ENCODE data around the gene TMEM134. TPM values are rescaled to one million over a fixed set of nuclear protein-coding genes. Genes with fewer than 3 reads are reported as not detected.

TMEM134 gene, protein sequence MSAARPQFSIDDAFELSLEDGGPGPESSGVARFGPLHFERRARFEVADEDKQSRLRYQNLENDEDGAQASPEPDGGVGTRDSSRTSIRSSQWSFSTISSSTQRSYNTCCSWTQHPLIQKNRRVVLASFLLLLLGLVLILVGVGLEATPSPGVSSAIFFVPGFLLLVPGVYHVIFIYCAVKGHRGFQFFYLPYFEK
- 58.2 and 61.9 TPM in 2 replicates for total RNA-seq

DNA sequence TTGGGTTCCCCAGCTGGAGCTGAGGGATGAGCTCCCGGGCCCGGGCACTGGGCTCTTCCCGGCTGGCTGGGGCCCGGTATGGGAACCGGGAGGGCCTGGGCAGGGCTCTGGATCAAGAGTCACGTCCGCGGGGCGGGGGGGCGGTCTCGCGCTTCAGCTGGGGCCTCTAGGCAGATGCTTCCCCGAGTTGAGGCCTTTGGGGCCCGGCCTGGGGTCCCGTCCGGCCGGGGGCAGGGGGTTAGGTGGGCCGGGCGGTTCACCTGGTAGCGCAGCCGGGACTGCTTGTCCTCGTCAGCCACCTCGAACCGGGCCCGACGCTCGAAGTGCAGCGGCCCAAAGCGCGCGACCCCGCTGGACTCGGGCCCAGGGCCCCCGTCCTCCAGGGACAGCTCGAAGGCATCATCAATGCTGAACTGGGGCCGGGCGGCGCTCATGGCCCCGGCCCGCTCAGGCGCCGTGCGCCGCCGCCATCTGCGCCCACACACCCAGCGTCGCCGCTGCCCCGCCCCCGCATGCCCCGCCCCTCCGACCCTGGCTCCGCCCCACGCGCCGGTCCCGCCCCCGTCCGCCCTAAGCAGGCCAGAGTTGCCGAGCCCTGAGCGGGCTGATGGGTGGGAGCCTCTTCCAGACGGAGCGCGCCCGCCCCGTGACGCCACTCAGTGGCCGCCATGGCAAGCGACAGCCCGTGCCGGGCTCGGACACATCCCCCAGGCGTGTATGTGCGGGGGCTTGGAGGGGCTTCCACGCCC lies at the start of gene TMEM134:
TMEM134 (minus strand) TSS at position 493 of the 749 bp plus-strand sequence; CDS start at position 434, 59 bp downstream.

DNA sequence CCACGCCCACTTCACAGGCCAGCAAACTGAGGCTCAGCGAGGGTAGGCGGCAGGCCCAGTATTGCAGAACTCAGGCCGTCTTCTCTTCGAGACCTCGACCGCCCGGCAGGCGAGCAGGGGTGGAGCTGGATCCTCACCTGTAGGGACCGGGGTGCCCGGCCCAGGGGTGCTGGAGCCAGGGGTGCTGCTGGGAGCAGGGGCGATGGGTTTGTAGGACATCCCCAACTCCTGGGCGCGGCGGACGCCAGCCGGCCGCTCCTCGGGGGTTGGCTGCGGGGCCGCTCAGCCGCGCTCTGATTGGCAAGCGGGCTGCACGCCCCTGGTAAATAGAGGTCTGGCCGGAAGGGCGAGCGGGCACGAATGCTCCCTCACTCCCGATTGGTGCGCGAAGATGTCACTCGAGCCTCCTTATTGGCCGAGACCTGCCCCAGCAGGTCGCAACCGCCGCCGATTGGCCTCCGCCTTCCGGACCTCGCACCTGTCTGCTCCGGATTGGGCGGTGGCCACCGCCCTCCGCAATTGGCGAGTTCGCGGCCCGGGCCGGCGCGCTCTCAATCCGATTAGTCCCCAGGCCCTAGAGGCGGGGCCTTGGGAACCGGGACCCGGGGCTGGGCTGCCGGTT lies 38.9 kb upstream of the TMEM134 start, which contains the start of gene CDK2AP2:
CDK2AP2 (minus strand) TSS at position 299 of the 622 bp plus-strand sequence; CDS start at position 219, 80 bp downstream.

DNA sequence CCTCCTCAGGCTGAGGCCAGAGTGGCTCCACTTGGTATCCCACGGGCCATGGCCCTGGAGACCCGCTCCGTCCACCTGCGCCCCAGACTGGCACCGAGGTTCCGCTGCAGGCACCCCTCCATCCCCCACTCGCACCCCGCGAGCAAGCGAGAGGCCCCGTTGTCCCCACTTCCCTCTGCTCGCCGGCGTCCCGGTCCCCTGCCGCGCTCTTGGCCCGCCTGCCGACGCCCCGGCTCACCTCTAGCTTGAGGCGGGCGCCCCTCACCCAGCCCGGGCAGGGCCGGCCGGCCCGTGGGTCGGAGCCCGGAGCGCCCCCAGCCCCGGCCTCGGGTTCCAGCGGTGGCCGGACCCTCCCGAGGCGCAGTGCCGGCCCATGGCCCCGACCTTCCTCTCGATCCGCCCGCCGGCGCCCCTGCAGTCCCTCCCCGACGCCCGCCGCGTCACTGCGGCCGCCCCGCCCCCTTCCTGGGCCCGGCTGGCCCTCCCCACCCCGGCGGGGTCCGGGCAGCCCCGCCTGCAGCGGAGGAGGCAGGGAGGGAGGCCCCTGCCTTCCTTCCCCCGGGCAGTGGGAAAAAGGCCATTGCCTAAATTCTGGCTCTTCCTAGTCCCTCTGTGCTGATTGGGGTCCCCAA lies 36.0 kb upstream of the TMEM134 start, which contains the start of gene PITPNM1:
PITPNM1 (minus strand) TSS at position 414 of the 632 bp plus-strand sequence. CDS start 1,183 bp downstream, outside the sequence.

DNA sequence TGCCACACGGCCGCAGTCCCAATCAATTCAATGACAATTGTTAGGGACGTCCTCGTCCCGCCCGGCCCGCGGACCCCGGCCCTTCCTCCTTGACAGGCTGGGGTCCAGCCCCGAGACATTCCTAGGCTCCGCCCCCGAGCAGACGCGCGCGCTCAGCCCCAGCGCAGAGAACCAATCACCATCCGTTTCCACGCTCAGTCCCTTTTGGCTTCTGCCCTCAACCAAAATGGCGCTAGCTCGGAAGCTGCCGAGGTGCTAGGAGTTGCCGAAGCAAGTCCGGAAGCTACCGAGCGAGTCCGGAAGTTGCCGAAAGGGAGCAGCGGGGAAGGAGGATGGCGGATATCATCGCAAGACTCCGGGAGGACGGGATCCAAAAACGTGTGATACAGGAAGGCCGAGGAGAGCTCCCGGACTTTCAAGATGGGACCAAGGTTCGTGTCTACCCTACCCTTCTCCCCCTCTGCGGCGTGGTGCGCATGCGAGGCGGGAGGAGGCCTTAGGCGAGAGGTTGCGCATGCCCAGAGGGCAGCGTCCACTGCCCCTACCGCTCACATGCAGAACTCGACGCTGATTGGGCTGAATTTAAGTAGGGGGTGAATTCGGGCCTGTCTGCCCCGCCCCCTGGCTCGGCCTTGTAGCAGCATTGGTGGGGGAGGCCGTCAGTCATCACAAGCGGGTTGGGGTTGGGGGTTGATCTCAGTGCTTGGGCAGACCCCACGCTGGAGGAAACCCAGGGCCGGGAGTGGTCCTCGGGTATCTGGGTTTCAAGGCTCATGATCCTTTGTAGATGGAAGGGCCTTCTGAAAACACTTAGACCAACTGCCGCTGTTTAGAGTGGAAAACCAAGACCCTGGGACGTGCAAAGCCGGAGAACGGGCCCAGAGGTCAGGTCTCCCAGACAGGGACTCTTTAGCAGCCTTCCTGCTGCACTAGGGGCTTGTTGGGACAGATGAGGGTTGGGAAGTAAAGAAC lies 14.1 kb upstream of the TMEM134 start, which contains the start of gene AIP:
AIP (plus strand) TSS at position 200 of the 972 bp plus-strand sequence; CDS start at position 333, 133 bp downstream.

DNA sequence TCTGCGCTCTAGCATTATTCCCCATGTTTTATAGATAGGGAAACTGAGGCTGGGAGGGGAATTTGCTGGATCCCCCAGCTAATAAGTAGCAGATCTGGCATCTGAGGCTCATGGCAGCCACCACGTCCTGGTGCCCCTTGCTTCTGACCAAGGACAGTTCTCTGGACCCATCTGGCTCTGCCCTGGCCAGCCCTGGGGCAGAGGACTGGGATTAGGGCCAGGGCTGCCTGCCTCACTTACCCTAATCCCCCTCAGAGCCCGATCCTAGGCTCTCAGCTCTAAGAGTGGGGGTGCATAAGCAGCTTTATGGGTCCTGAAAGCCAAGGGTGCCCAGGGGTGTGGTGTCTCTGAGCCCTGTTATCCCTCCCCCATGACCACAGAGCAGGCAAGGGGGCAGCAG lies 14.0 kb downstream of the TMEM134 start, which contains the start of gene CABP4:
CABP4 (plus strand) TSS at position 301 of the 400 bp plus-strand sequence; CDS start at position 371, 70 bp downstream.

DNA sequence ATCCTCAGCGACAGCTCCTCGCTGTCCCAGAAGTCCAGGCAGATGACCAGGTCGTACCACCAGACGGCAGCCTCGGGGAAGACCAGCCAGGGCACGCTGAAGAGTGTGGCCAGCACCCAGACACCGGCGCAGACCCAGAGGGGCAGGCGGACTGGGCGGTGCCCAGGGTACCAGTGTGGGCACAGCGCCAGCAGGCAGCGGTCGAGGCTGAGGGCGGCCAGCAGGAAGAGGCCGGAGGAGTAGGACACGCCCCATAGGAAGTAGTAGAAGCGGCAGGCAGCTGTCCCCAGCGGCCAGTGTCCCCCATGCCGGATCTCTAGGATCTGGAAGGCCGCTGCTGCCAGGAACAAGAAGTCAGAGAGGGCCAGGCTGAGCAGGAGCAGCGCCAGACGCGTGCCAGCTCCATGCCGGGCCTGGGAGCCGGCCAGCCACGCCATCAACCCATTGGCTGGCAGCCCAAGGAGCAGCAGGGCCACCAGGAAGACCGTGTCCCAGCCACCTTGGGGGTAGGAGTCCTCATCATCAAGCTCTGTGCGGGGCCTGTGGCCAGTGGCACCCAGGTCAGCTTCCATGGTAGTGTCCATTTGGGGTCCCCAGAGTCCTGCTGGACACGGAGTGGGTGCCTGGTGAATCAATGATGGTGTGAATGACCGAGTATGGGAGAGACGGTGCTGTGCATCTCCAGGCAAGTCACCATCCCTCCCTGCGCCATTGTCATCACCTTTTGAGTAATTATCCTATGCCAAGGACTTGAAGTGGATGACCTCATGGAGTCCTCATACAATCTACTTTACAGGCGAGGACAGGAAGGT lies 16.7 kb downstream of the TMEM134 start, which contains the start of gene GPR152:
GPR152 (minus strand) TSS at position 589 of the 812 bp plus-strand sequence; CDS start at position 584, 5 bp downstream.

DNA sequence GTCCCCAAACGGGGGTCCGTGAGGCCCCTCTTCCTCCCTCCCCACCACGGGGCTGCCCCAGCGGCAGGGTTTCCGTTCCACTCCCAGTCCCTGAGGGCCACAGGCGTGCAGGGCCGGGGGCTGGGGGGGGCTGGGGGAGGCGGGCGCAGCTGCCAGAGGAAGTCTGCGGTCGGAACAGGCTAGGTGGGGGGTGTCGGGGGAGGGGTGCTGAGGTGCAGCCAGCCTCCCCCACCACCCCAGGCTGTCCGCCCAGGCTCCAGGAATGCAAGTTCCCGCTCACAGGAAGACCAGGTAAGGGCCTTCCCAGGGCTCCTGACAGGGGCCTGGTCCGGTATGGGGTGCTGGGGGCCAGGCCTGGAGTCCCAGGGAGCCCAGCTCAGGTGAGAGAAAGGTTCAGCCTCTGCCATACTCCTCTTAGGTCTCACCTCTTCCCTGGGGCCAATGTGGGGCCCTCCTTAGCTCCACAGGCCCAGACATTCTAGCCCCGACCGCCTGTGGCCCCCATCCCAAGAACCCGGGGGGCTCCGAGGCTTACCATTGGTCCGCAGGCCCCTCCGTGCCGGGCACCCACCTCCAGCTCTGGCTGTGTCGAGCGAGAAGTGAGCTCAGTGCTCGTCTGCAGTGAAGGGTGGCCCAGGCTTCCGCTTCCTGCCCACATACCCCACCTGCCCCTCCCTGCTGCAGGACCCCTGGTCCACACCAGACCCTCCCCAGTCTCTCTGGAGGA lies 31.8 kb downstream of the TMEM134 start, which contains the start of gene PTPRCAP:
PTPRCAP (minus strand) TSS at position 601 of the 727 bp plus-strand sequence; CDS start at position 538, 63 bp downstream.

DNA sequence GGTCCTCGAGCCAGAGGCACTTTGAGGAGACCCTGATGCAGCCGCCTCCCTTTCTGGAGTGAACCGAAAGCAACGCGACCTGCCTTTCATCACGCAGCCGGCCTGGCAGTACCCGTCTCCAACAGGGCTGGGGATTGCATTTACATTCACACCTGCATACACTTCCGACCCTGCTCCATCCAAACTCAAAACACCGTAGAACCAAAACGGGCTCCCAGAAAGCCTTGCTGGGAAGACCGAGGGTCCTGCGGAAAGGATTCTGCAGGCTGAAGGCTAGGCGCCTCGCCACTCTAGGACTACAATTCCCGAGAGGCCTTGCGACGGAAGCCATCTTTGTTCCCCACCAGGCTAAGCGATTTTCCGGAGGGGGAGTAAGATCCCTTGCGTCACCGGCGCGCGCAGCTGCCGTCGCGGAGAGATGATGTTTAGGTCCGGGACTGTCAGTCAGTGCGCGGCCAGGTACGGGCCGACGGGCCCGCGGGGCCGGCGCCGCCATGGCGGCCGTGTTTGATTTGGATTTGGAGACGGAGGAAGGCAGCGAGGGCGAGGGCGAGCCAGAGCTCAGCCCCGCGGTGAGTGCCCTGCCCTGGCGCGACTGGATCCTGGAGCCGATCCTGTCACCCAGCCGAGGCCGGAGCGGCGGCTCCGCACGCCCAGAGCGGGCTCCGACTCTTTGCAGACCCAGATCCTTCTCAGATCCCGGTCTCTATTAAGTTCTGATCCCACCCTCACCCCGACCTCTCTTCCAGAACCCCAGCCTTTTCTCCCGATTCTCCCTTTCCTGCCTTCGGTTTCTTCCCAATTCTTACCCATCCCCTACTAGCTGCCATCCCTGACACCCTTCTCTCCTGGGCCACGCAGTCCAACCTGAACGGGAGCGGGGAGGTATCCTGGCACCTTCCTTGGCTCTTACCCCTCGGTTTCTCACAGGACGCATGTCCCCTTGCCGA lies 40.7 kb downstream of the TMEM134 start, which contains the start of gene RPS6KB2:
RPS6KB2 (plus strand) TSS at position 443 of the 950 bp plus-strand sequence; CDS start at position 495, 52 bp downstream.

DNA sequence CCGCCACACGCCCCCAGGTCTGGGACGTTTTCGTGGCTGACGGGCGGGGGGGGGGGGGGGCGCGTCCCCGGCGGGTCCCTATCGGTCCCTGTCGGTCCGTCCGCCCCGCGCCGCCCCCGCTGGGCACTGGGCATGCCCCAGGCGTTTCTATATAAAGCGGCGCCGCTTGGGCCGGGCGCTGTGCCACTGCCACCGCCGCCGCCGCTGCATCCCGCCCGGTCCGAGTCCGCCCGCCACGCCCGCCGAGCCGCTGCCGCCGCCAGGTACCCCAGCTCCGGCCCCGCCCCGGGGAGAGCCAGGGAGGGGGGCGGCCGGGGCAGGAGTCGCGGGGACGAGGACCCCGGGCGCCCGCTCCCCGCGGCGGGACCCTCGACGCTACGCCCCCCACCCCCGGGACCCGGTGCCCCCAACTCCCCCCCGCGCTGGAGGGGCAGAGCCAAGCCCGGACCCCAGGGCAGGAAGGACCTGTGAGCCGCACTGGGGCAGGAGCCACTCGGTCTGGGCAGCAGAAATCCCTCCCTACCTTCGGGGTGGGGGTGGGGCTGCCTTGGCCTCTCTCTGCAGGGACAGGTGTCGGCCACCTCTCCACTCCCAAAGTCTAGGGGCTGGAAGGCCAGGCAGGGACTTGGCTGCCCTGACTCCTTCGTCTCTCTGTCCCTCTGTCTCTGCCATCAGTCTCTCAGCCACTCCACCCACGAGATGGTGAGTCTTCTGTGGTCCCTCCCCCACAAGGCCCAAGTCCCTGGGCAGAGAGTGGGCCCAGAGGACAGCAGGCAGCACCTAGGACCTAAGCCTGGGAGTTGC lies 53.3 kb downstream of the TMEM134 start, which contains the start of gene CARNS1:
CARNS1 (plus strand) TSS at position 178 of the 804 bp plus-strand sequence; CDS start at position 700, 522 bp downstream.

Other genes starting within 250 kb of the TMEM134 start
- 36.5 and 39.3 TPM in 2 replicates for gene GRK2, start 202.8 kb downstream of the TMEM134 start, total RNA-seq
- 31.4 and 32.5 TPM in 2 replicates for gene ANKRD13D, start 179.9 kb downstream of the TMEM134 start, total RNA-seq
- gene SSH3, start 165.7 kb downstream of the TMEM134 start, total RNA-seq = 20.2 and 57.3 TPM in 2 replicates
- gene POLD4, start 115.7 kb downstream of the TMEM134 start, total RNA-seq = 117 and 123 TPM in 2 replicates
- gene CLCF1, start 95.7 kb downstream of the TMEM134 start, total RNA-seq = 17.8 and 29.8 TPM in 2 replicates
- 7.4 and 9.8 TPM in 2 replicates for gene RAD9A, start 77.3 kb downstream of the TMEM134 start, total RNA-seq
- gene PPP1CA, start 67.4 kb downstream of the TMEM134 start, total RNA-seq = 266 and 298 TPM in 2 replicates
- 0.33 and 0.76 TPM in 2 replicates for gene TBC1D10C, start 65.2 kb downstream of the TMEM134 start, total RNA-seq
- gene CARNS1, start 53.6 kb downstream of the TMEM134 start, total RNA-seq = 0.33 and 7.5 TPM in 2 replicates
- gene RPS6KB2, start 40.8 kb downstream of the TMEM134 start, total RNA-seq = 55.7 and 76.3 TPM in 2 replicates
- gene PTPRCAP, start 31.6 kb downstream of the TMEM134 start, total RNA-seq = 0.25 and 1.8 TPM in 2 replicates
- gene CORO1B, start 25.8 kb downstream of the TMEM134 start, total RNA-seq = 145 and 203 TPM in 2 replicates
- gene GPR152, start 16.5 kb downstream of the TMEM134 start, total RNA-seq = not detected in 2 replicates
- gene CABP4, start 13.9 kb downstream of the TMEM134 start, total RNA-seq = not detected in 2 replicates
- 59.2 and 87.3 TPM in 2 replicates for gene AIP, start 13.8 kb upstream of the TMEM134 start, total RNA-seq
- gene PITPNM1, start 36.1 kb upstream of the TMEM134 start, total RNA-seq = 93.2 and 138 TPM in 2 replicates
- gene CDK2AP2, start 38.9 kb upstream of the TMEM134 start, total RNA-seq = 107 and 165 TPM in 2 replicates
- not detected in 2 replicates for gene CABP2, start 54.2 kb upstream of the TMEM134 start, total RNA-seq
- gene GSTP1, start 114.6 kb upstream of the TMEM134 start, total RNA-seq = 2,936 and 3,710 TPM in 2 replicates
- 205 and 246 TPM in 2 replicates for gene NDUFV1, start 137.7 kb upstream of the TMEM134 start, total RNA-seq
- 19.1 and 27.5 TPM in 2 replicates for gene NUDT8, start 160.7 kb upstream of the TMEM134 start, total RNA-seq
- not detected in 2 replicates for gene TBX10, start 170.5 kb upstream of the TMEM134 start, total RNA-seq
- 0.13 TPM in 1 of 2 replicates, not detected in the other for gene ACY3, start 181.5 kb upstream of the TMEM134 start, total RNA-seq
- gene ALDH3B2, start 205.4 kb upstream of the TMEM134 start, total RNA-seq = not detected in 2 replicates

Measured in mesangial cell (primary cell).